ENCODE results near the gene RELN.
"Not testable (repeated sequence)": the region's sequence is repeated elsewhere in the genome, so short reads cannot be mapped to it uniquely, and the experiment has no call there.

- TF ChIP-seq CTCF (IDR thresholded peaks at IDR 0.05); SIN3A (IDR thresholded peaks at IDR 0.05; ENCODE audit: borderline replicate concordance, insufficient read depth, low read depth, low read length); TCF7L2 (IDR thresholded peaks at IDR 0.05; ENCODE audit: low read depth, low read length); POLR2AphosphoS5 (IDR thresholded peaks at IDR 0.05; ENCODE audit: low read depth, low read length): not testable (repeated sequence)
These were observed 173.5 kb downstream of the RELN start for GRCh38 chr7:103815972-103816371.

All from Panc1 (cell line).